ENCODE data around the gene C1QTNF6.
"Not testable (repeated sequence)": the region's sequence is repeated elsewhere in the genome, so short reads cannot be mapped to it uniquely, and the experiment has no call there.

GRCh38 chr22:37201443-37201820 is 13.4 kb upstream of the C1QTNF6 start:
- not testable (repeated sequence) for TF ChIP-seq KLF17, ZNF596, ZNF837 (tag by site-specific recombination; IDR thresholded peaks at IDR 0.05)
